Measurements from ENCODE around the gene CRISP1.
"Not testable (repeated sequence)": the region's sequence is repeated elsewhere in the genome, so short reads cannot be mapped to it uniquely, and the experiment has no call there.

The CRISP1 gene

DNA sequence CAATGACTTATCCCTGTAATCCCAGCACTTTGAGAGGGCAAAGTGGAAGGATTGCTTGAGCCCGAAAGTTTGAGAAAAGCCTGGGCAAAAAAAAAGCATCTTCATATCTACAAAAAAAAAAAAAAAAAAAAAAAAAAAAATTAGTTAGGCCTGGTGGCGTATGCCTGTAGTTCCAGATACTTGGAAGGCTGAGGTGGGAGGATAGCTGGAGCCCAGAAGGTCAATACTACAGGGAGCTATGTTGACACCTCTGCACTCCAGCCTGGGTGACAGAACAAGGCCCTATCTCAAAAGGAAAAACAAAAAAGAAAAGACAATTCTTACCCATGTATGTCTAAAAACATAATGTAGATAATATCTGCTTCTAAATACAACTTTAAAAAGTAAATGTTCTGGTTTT lies 27.2 kb downstream of the CRISP1 start:
- DNase-seq = no peak

DNA sequence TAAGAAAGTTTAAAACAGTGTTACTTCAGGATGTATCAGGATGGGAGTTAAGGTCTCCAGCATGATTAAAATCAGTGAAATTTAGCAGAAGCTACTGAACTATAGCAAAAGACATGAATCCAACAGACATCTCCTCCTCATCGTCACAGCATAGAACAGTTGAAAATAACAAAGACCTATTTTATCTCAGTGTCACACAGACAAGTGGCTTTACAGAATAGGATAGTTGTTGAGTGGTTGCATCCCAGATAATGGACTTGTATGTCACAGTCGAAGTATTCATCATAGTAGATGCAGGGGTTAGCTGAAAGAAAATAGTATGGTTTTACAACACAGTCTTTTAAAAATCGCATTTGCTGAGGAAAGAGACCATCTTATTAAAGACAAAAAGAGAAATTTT lies 31.2 kb downstream of the CRISP1 start:
- DNase-seq = no peak

DNA sequence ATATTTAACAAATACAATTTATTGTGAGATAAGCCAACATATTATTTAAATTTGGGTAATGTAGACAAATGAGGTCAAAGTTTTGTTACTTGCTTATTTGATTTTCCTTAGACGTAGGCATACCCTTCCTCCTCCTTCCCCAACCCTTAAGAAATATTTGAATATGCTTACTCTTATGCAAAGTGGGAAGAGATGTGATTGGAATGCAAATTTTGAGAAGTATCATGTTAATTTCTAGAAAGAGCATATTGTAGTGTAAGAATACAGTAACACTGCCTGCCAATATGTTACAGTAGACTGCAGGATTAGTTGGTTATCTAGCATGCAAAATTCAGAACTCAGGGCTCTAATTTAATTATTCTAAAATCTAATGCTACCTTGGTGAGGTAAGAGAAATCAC lies 32.9 kb downstream of the CRISP1 start:
- no peak for DNase-seq

DNA sequence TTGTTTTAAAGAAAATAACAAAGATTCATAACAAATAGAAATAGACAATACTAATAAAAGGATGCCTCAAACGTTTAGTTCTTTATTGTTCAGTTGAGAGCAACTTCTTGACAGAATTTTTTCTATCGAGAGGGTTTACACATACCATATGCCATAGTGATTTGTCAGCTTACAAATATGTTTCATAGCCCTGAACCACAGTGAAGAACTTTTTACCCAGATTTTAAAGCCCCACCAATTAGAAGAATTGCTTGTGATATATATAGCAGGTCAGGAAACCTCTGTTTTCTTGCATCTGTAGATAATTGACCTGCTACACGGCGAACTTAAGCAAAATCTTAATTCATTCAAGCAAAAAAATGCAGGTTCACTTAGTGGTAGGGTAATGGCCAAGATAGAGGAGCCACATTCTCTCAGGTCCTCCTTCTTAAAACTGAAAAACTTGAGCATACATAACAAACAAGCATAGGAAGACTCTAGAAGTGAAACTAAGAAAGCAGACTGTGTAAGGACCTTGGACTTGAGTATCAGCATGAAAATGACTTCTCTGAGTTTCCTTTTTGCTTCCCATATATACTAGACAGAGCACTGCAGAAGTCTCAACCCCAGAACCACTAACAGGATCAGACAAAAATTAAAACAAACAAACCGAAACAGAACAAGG lies 39.5 kb downstream of the CRISP1 start:
- no peak for DNase-seq

DNA sequence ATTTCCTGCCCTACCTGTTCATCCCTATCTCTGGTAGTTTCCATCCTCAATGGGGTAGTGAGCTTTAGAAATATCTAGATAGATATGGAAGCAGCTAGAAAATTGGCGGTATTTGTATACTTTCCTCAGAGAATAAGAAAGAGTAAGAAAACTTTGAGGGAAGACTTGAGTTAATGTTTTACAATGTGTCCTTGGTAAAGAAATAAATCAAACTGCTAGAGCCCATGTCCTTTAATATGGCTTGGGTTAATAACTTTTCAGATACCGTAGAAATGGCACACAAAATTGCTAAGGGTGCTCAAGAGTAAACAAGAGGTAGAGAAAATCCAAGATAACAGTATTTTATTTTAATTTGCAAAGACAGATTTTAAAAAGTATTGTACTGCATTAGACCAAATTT lies 51.2 kb downstream of the CRISP1 start:
- no peak for DNase-seq

DNA sequence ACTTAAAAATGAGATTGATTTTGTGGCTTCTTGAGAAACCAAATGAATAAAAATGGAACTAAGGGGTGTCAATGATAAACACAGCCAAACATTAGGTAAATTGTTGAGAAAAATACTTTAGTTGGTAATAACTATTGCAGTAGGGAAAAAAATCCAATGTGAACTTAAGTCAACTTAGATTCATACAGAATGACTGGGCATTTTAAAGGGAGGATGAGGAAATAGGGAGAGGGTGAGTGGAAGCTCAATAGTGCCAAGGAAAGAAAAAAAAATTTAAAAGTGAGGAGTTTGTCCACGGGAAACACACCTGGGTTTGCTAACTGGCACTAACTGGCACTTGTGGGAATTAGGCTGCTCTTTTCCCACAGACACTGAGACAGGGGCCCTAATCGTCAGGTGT lies 53.1 kb downstream of the CRISP1 start:
- DNase-seq = no peak

DNA sequence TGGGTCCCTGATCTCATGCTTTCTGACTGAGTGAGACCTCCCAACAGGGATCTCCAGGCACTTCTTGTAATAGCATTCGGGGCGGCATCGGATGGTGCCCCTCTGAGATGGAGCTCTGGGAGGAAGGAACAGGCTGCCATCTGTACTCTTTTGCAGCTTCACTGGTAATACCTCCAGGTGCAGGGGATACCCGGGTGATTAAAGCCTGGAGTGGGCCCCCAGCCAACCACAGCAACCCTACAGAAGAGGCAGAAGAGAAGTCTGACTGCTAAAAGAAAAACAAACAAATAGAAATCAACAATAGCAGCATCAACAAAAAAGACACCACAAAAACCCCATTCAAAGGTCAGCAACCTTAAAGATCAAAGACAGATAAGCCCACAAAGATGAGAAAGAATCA lies 60.2 kb downstream of the CRISP1 start:
- DNase-seq = no peak

DNA sequence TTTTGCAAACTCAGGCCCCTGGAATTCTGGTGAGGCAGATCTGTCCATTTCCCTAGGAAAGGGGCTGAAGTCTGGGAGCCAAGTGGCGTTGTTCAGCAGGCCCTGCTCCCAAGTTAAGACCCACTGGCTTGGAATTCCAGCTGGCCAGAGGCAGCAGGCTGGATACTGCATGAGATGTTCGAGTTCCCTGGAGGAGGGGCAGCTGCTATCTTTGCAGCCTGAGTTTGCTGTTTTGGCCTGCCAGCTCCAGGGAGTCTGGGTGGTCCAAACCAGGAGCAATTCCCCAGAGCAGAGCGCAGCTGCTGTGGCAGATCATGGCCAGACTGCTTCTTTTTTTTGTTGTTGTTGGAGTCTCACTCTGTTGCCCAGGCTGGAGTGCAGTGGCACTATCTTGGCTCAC lies 61.1 kb downstream of the CRISP1 start:
- no peak for DNase-seq

DNA sequence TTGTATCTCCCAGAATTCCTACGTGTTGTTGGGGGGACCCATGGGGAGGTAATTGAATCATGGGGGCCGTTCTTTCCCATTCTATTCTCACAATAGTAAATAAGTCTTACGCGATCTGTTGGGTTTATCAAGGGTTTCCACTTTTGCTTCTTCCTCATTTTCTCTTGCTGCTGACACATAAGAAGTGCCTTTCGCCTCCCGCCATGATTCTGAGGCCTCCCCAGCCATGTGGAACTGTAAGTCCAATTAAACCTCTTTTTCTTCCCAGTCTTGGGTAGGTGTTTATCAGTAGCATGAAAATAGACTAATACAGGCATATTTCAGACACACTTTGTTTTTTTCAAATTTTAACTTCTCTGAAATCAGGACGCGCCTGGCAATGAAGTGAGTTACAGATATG lies 64.8 kb downstream of the CRISP1 start:
- DNase-seq = no peak

DNA sequence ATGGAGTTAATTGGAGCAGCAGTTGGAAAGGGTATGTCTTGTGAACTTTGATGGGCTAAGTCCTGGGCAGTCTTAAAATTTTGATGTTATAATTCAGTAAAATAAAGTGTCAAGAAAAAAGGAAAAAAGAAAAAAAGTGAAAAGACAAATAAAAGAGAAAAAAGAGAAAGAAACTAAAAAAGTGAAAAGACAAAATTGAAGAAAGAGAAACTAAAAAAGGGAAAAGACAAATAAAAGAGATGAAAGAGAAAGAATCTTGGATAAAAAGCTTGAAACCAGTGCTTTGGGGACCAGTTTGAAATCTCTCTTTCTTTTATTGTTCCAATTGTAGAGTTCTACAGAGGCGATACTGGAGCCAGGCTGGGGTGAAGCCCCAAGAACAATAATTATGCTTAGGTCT lies 67.2 kb downstream of the CRISP1 start:
- no peak for DNase-seq

DNA sequence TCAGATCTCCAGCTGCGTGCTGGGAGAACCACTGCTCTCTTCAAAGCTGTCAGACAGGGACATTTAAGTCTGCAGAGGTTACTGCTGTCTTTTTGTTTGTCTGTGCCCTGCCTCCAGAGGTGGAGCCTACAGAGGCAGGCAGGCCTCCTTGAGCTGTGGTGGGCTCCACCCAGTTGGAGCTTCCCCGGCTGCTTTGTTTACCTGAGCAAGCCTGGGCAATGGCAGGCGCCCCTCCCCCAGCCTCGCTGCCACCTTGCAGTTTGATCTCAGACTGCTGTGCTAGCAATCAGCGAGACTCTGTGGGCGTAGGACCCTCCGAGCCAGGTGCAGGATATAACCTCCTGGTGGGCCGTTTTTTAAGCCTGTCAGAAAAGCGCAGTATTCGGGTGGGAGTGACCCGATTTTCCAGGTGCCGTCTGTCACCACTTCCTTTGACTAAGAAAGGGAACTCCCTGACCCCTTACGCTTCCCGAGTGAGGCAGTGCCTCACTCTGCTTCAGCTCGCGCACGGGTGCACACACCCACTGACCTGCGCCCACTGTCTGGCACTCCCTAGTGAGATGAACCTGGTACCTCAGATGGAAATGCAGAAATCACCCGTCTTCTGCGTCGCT lies 69.4 kb downstream of the CRISP1 start:
- not testable (repeated sequence) for DNase-seq

DNA sequence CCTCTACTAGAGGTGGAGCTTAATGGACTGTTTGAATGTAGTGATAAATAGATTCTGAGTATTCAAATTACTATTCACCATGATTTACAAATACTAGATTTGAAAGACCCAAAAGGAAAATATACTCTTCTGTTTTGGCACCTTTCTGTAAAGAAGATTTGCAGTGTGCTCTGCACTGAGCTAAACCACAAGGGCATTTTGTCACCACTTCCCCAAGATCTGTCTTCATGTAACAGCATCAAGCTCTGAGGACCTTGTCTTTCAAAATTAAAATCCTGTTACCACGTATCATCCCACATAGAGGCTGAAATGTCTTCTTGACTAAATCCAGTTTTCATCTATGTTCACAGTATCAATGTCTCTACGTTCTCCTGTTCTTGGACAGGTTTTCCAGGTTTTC lies 76.0 kb downstream of the CRISP1 start:
- no peak for DNase-seq

DNA sequence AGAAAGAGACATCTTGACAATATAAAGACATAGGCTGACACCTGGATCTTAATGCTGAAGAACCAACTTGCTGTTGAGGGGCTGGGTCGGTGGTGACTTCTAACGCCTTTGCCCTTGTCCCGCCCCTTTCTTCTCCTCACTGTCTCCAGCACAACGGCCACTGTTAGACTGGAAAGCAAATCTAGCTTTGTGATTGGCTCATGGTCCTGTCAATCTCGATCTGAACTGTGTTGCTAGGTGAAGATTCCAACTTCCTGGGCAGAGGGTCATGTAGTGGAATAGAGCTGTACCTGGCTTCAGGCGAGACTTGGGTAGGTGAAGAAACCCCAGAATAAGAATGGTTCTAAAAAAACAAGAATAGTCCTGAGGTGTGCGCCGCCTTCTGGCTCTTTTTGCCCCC lies 79.2 kb downstream of the CRISP1 start, which contains the start of gene PGK2:
TSS of gene PGK2 (minus strand) at position 110 of the 400 bp plus-strand sequence. CDS start at position 12, 98 bp downstream.
- DNase-seq = no peak

DNA sequence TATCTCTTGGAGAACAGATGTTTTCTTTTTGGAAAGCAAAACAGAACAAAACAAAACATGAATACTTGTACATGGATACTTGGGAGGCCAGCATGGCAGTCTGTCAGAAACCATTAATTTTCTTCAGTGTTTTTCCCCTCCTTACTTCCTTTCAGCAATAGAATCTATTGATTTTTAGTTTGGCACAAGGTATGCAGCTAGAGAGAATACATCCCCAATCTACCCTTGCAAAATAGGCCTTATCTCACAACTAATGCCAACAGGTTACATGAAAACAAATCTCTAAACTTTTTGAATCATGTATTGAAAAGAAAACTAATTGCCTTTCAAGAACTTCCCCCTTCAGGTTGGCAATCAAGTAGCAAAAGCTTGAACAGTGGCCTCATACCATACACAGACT lies 82.1 kb downstream of the CRISP1 start:
- DNase-seq = no peak
